Fibroblast of lung (primary cell): ENCODE results near the gene AGBL3. TPM values are rescaled to one million over a fixed set of nuclear protein-coding genes. Genes with fewer than 3 reads are reported as not detected.
A peak's percentile ranks its signal among the peaks of the same experiment; 100 is the strongest.

Experiments
- DNase-seq, 2 donors: peaks; one replicate each; pipeline versions ENCODE4 v3.0.0 to v3.0.0-alpha.2; 2010; ENCODE audit warnings: low read depth in 2 of 2
- H2AFZ ChIP-seq: 2 replicates; pipeline ENCODE4 v1.5.1; 2012; ENCODE audit warnings: low read length, control low read depth, inconsistent platforms
- H3K27ac ChIP-seq: 2 replicates; pipeline ENCODE4 v1.5.1; 2011; ENCODE audit warnings: low read length, control low read depth; ENCODE audit not compliant: insufficient read depth
- H3K27me3 ChIP-seq: 2 replicates; pipeline ENCODE4 v1.5.1; 2011; ENCODE audit warnings: mild to moderate bottlenecking, low read length; ENCODE audit not compliant: control insufficient read depth, insufficient read depth
- H3K36me3 ChIP-seq: 2 replicates; pipeline ENCODE4 v1.5.1; 2011; ENCODE audit warnings: low read length; ENCODE audit not compliant: control insufficient read depth, insufficient read depth
- H3K4me1 ChIP-seq: 2 replicates; pipeline ENCODE4 v1.5.1; 2011; ENCODE audit warnings: low read length; ENCODE audit not compliant: control insufficient read depth, insufficient read depth; ENCODE audit errors: extremely low read depth
- H3K4me2 ChIP-seq: 2 replicates; pipeline ENCODE4 v1.5.1; 2011; ENCODE audit warnings: low read length, control low read depth; ENCODE audit not compliant: insufficient read depth; ENCODE audit errors: extremely low read depth
- H3K4me3 ChIP-seq, 4 experiments: fragments of 200-600 bp in 1 of 4; sonication (generic) in 1 of 4; replicated peaks in 1 of 4; 2 replicates each; pipeline ENCODE4 v1.5.1; 2011 to 2016; ENCODE audit warnings: low read length in 4 of 4, low read depth in 3 of 4, mild to moderate bottlenecking in 3 of 4, control low read depth in 2 of 4, inconsistent platforms in 1 of 4, mixed read lengths in 1 of 4; ENCODE audit not compliant: insufficient read depth in 1 of 4; ENCODE audit errors: control extremely low read depth in 1 of 4
- H3K79me2 ChIP-seq: 2 replicates; pipeline ENCODE4 v1.5.1; 2012; ENCODE audit warnings: mild to moderate bottlenecking, low read length, inconsistent platforms; ENCODE audit not compliant: control insufficient read depth, insufficient read depth
- H3K9ac ChIP-seq: 2 replicates; pipeline ENCODE4 v1.5.1; 2011; ENCODE audit warnings: mild to moderate bottlenecking, low read length, control low read depth; ENCODE audit not compliant: insufficient read depth
- H3K9me3 ChIP-seq: 2 replicates; pipeline ENCODE4 v1.5.1; 2012; ENCODE audit warnings: low read depth, low read length; ENCODE audit not compliant: control insufficient read depth, insufficient read depth
- H4K20me1 ChIP-seq: 2 replicates; pipeline ENCODE4 v1.5.1; 2011; ENCODE audit warnings: low read length; ENCODE audit not compliant: control insufficient read depth, insufficient read depth; ENCODE audit errors: extremely low read depth
- CTCF ChIP-seq, 2 donors: IDR thresholded peaks in 1 of 2; conservative IDR thresholded peaks in 1 of 2; 1 replicate in 1 of 2; 2 replicates in 1 of 2; pipeline ENCODE4 v1.5.1; 2011 to 2012; ENCODE audit warnings: low read length in 2 of 2, control low read depth in 1 of 2, inconsistent platforms in 1 of 2, low read depth in 1 of 2, mild to moderate bottlenecking in 1 of 2
- EZH2 ChIP-seq: IDR thresholded peaks from 2 replicates; pipeline ENCODE4 v1.5.1; 2012; ENCODE audit warnings: low read length, control low read depth, mild to moderate bottlenecking; ENCODE audit errors: missing control alignments
- polyA plus RNA-seq, 2 donors: library from polyadenylated mRNA; depleted of rRNA in 1 of 2; stranded (reverse) in 1 of 2; unstranded in 1 of 2; fragments of >200 nt; gene quantifications; 2 replicates each; pipeline ENCODE4 v1.2.1, GENCODE V29; 2011 to 2012; ENCODE audit warnings: missing spikeins in 1 of 2
- total RNA-seq: library from RNA; depleted of rRNA; stranded (reverse); fragments of >200 nt; gene quantifications from 2 replicates; pipeline ENCODE4 v1.2.1, GENCODE V29; 2014

AGBL3 gene
- total and polyA plus RNA-seq, 2 donors (not counting 1 experiment from before 2014, with no cell fraction given), result 0.56 to 1.3 TPM

GRCh38 chr7:134949171-134949570 is 37.1 kb upstream of the AGBL3 start:
- no peak overlapping the region for H3K4me3 ChIP-seq
- no peak overlapping the region for H3K9ac ChIP-seq
- no peaks in the 10 kb centered on the region for H4K20me1 ChIP-seq
- no peaks in the 10 kb centered on the region for H3K27me3 ChIP-seq
- no peaks in the 10 kb centered on the region for H3K9me3 ChIP-seq
- TF ChIP-seq EZH2 (no peak), CTCF (conservative IDR thresholded peaks at IDR 0.05 in 1 of 2, IDR thresholded peaks at IDR 0.05 in 1 of 2; ENCODE audit: low read depth in 1 of 2, low read length in 2 of 2) (no peak)
- H3K4me2 ChIP-seq, result no peak overlapping the region
- peaks cover 6% of the 10 kb centered on the region for H3K36me3 ChIP-seq
- H3K4me1 ChIP-seq, result peaks cover 4% of the 10 kb centered on the region
- DNase-seq, result no peak
- no peak overlapping the region for H2AFZ ChIP-seq
- H3K27ac ChIP-seq, result no peak overlapping the region
- no peaks in the 10 kb centered on the region for H3K79me2 ChIP-seq

- no peaks in the 10 kb centered on the region for H3K4me1 ChIP-seq
- no peaks in the 10 kb centered on the region for H3K9me3 ChIP-seq
- H4K20me1 ChIP-seq, result no peaks in the 10 kb centered on the region
- no peak overlapping the region for H3K4me3 ChIP-seq
- no peaks in the 10 kb centered on the region for H3K79me2 ChIP-seq
- H3K4me2 ChIP-seq, result no peak overlapping the region
- DNase-seq, result peak in 1 of 2 donors; percentile 72
- H3K27ac ChIP-seq, result no peak overlapping the region
- TF ChIP-seq EZH2 (no peak), CTCF (conservative IDR thresholded peaks at IDR 0.05 in 1 of 2, IDR thresholded peaks at IDR 0.05 in 1 of 2; ENCODE audit: low read depth in 1 of 2, low read length in 2 of 2) (peak; percentile 42 to 55)
- no peak overlapping the region for H3K9ac ChIP-seq
- no peak overlapping the region for H2AFZ ChIP-seq
- H3K36me3 ChIP-seq, result peaks cover 9% of the 10 kb centered on the region
- no peaks in the 10 kb centered on the region for H3K27me3 ChIP-seq
These were observed 31.9 kb upstream of the AGBL3 start for GRCh38 chr7:134954197-134955082.

GRCh38 chr7:134957005-134957404 is 29.3 kb upstream of the AGBL3 start:
- peaks cover 11% of the 10 kb centered on the region for H3K36me3 ChIP-seq

More at GRCh38 chr7:134957005-134957404, 29.3 kb upstream of the AGBL3 start:
- no peak for DNase-seq
- Histone ChIP-seq H3K4me3 (no peak overlapping the region), H3K4me2 (no peak overlapping the region), H2AFZ (no peak overlapping the region), H3K9ac (no peak overlapping the region), H3K27ac (no peak overlapping the region), H3K27me3 (no peaks in the 10 kb centered on the region), H3K4me1 (no peaks in the 10 kb centered on the region), H4K20me1 (no peaks in the 10 kb centered on the region), H3K79me2 (no peaks in the 10 kb centered on the region), H3K9me3 (no peaks in the 10 kb centered on the region)
- TF ChIP-seq EZH2 (no peak), CTCF (conservative IDR thresholded peaks at IDR 0.05 in 1 of 2, IDR thresholded peaks at IDR 0.05 in 1 of 2; ENCODE audit: low read depth in 1 of 2, low read length in 2 of 2) (no peak)
